Liver (tissue), 9 donors: ENCODE results near the gene EXOC6B. TPM values are rescaled to one million over a fixed set of nuclear protein-coding genes. Genes with fewer than 3 reads are reported as not detected.

Source experiments
- DNase-seq: peaks from one replicate; pipeline ENCODE4 v3.0.0-alpha.2; 2017; ENCODE audit warnings: low spot score
- H3K27ac ChIP-seq, 2 donors: one replicate each; pipeline ENCODE4 v1.7.0; 2013; ENCODE audit warnings: inconsistent platforms in 2 of 2, low read length in 2 of 2, control low read depth in 1 of 2, low read depth in 1 of 2, mild to moderate bottlenecking in 1 of 2
- H3K27me3 ChIP-seq, 4 donors: one replicate each; pipeline versions ENCODE4 v1.6.1 to v1.7.0; 2013; ENCODE audit warnings: low read length in 3 of 4, inconsistent platforms in 1 of 4, mild to moderate bottlenecking in 1 of 4, moderate library complexity in 1 of 4; ENCODE audit not compliant: control insufficient read depth in 4 of 4, insufficient read depth in 4 of 4
- H3K36me3 ChIP-seq, 4 donors: one replicate each; pipeline versions ENCODE4 v1.6.1 to v1.7.0; 2013; ENCODE audit warnings: low read length in 3 of 4, mild to moderate bottlenecking in 3 of 4, low read depth in 1 of 4, moderate library complexity in 1 of 4; ENCODE audit not compliant: control insufficient read depth in 4 of 4, insufficient read depth in 3 of 4
- H3K4me1 ChIP-seq, 4 donors: one replicate each; pipeline versions ENCODE4 v1.6.1 to v1.7.0; 2013; ENCODE audit warnings: low read length in 3 of 4, mild to moderate bottlenecking in 3 of 4, moderate library complexity in 1 of 4; ENCODE audit not compliant: control insufficient read depth in 4 of 4, insufficient read depth in 4 of 4
- H3K4me3 ChIP-seq, 3 donors: one replicate each; pipeline versions ENCODE4 v1.6.1 to v1.7.0; 2013; ENCODE audit warnings: low read length in 3 of 3, control low read depth in 1 of 3, low read depth in 1 of 3, mild to moderate bottlenecking in 1 of 3
- H3K9ac ChIP-seq, 2 donors: one replicate each; pipeline ENCODE4 v1.7.0; 2013; ENCODE audit warnings: low read length in 2 of 2, mild to moderate bottlenecking in 2 of 2, moderate library complexity in 2 of 2, control low read depth in 1 of 2, low read depth in 1 of 2
- H3K9me3 ChIP-seq, 4 donors: one replicate each; pipeline versions ENCODE4 v1.6.1 to v1.7.0; 2013; ENCODE audit warnings: low read length in 3 of 4; ENCODE audit not compliant: control insufficient read depth in 4 of 4
- ATF3 ChIP-seq: IDR thresholded peaks from 2 replicates; pipeline ENCODE4 v1.6.1; 2016; ENCODE audit warnings: antibody characterized with exemption
- CTCF ChIP-seq: fragments of 150-350 bp; IDR thresholded peaks from 2 replicates; pipeline ENCODE4 v1.5.1; 2017; ENCODE audit warnings: improper control_type of control experiment, low read depth, low read length; ENCODE audit not compliant: missing input control
- EGR1 ChIP-seq, 2 donors: IDR thresholded peaks; 2 replicates each; pipeline ENCODE4 v1.6.1; 2016 to 2018; ENCODE audit warnings: antibody characterized with exemption in 2 of 2, low read depth in 2 of 2
- FOXA1 ChIP-seq: IDR thresholded peaks from 2 replicates; pipeline ENCODE4 v1.6.1; 2016; ENCODE audit warnings: antibody characterized with exemption
- FOXA2 ChIP-seq: IDR thresholded peaks from 2 replicates; pipeline ENCODE4 v1.6.1; 2016; ENCODE audit warnings: antibody characterized with exemption
- HNF4G ChIP-seq: IDR thresholded peaks from 2 replicates; pipeline ENCODE4 v1.6.1; 2016; ENCODE audit warnings: antibody characterized with exemption
- JUND ChIP-seq, 2 donors: IDR thresholded peaks; 2 replicates each; pipeline ENCODE4 v1.6.1; 2016; ENCODE audit warnings: antibody characterized with exemption in 2 of 2
- MAX ChIP-seq: IDR thresholded peaks from 2 replicates; pipeline ENCODE4 v1.6.1; 2016; ENCODE audit warnings: antibody characterized with exemption
- NR2F2 ChIP-seq: IDR thresholded peaks from 2 replicates; pipeline ENCODE4 v1.6.1; 2016; ENCODE audit warnings: antibody characterized with exemption
- RAD21 ChIP-seq, 2 donors: IDR thresholded peaks; 2 replicates each; pipeline ENCODE4 v1.6.1; 2016; ENCODE audit warnings: antibody characterized with exemption in 2 of 2, mild to moderate bottlenecking in 2 of 2
- REST ChIP-seq: IDR thresholded peaks from 2 replicates; pipeline ENCODE4 v1.6.1; 2016; ENCODE audit warnings: antibody characterized with exemption, mild to moderate bottlenecking
- RXRA ChIP-seq, 2 donors: IDR thresholded peaks; 2 replicates each; pipeline ENCODE4 v1.6.1; 2017 to 2018; ENCODE audit warnings: antibody characterized with exemption in 2 of 2, mild to moderate bottlenecking in 1 of 2
- SP1 ChIP-seq: IDR thresholded peaks from 2 replicates; pipeline ENCODE4 v1.6.1; 2018; ENCODE audit warnings: antibody characterized with exemption, mild to moderate bottlenecking
- WGBS: extraction: QIAGEN DNeasy Blood & Tissue Kit; methylation state at CpG from one replicate; pipeline ENCODE4 v1.1.7; 2013; 5-methylcytosine and 5-hydroxymethylcytosine counted together
- polyA plus RNA-seq, 2 donors: library from polyadenylated mRNA; stranded (reverse) in 1 of 2; unstranded in 1 of 2; fragments of 200-250 nt in 1 of 2; fragments of >200 nt in 1 of 2; fragmentation: Nextera tagmentation in 1 of 2; extraction: Ambion mirVana in 1 of 2; gene quantifications; one replicate each; pipeline versions ENCODE4 v1.2.1 to v1.2.3, GENCODE V29; 2013 to 2015
- total RNA-seq, 2 donors: library from RNA; depleted of rRNA; stranded (reverse); fragments of >200 nt; gene quantifications; one replicate each; pipeline ENCODE4 v1.2.3, GENCODE V29; 2014
- donor health status: healthy.
- donor health status: healthy.
- donor health status: healthy.
- donor health status: healthy.
- donor health status: healthy.

The EXOC6B gene
- total and polyA plus RNA-seq, 4 donors, result 1.7 to 9.5 (median 5.5) TPM

- TF ChIP-seq RAD21 (IDR thresholded peaks at IDR 0.05) (no peak), RXRA (IDR thresholded peaks at IDR 0.05) (no peak), FOXA2 (no peak), MAX (no peak), FOXA1 (no peak)
- Histone ChIP-seq H3K27me3 (no peaks in the 10 kb centered on the region), H3K9ac (no peak overlapping the region), H3K4me1 (no peaks in the 10 kb centered on the region), H3K27ac (no peak overlapping the region), H3K36me3 (peaks cover 0 to 3% (median 0%) of the 10 kb centered on the region in 4 donors), H3K9me3 (no peaks in the 10 kb centered on the region), H3K4me3 (no peak overlapping the region)
- 93% methylated on average over 6 of the region's 6 CpGs for WGBS
- DNase-seq, result no peak
Observed at GRCh38 chr2:72638600-72639211, 187.1 kb downstream of the EXOC6B start.

GRCh38 chr2:72636210-72636609 lies 189.6 kb downstream of the EXOC6B start:
- H3K27me3 ChIP-seq, result no peaks in the 10 kb centered on the region
- TF ChIP-seq SP1 (no peak), ATF3 (no peak)
- H3K36me3 ChIP-seq, result peaks cover 0 to 3% (median 0%) of the 10 kb centered on the region in 4 donors
- WGBS, result 86% methylated on average over 3 of the region's 3 CpGs
- no peak overlapping the region for H3K4me3 ChIP-seq
- no peaks in the 10 kb centered on the region for H3K4me1 ChIP-seq
- no peaks in the 10 kb centered on the region for H3K9me3 ChIP-seq
- H3K27ac ChIP-seq, result no peak overlapping the region
- no peak for DNase-seq
- H3K9ac ChIP-seq, result no peak overlapping the region

- H3K27ac ChIP-seq, result no peak overlapping the region
- no peak overlapping the region for H3K4me3 ChIP-seq
- H3K4me1 ChIP-seq, result no peaks in the 10 kb centered on the region
- H3K9ac ChIP-seq, result no peak overlapping the region
- no peak for DNase-seq
- H3K27me3 ChIP-seq, result no peaks in the 10 kb centered on the region
- 83% methylated on average over 2 of the region's 2 CpGs for WGBS
- no peak for TF ChIP-seq EGR1 (IDR thresholded peaks at IDR 0.05; ENCODE audit: low read depth in 2 of 2)
- no peak for TF ChIP-seq CTCF
- no peak for TF ChIP-seq NR2F2
- no peak for TF ChIP-seq FOXA1
- TF ChIP-seq JUND (IDR thresholded peaks at IDR 0.05), result no peak
- TF ChIP-seq HNF4G, result no peak
- TF ChIP-seq REST, result no peak
- TF ChIP-seq ATF3, result no peak
- H3K36me3 ChIP-seq, result no peaks in the 10 kb centered on the region
- no peaks in the 10 kb centered on the region for H3K9me3 ChIP-seq
Observed at GRCh38 chr2:72630767-72631166, 195.1 kb downstream of the EXOC6B start.
